NCI-H526 treated with DMSO at 0.1 percent for 48 hours (cell line): Measurements from ENCODE around the gene ACSM3.
A peak's percentile ranks its signal among the peaks of the same experiment; 100 is the strongest.
"Not testable (repeated sequence)": the region's sequence is repeated elsewhere in the genome, so short reads cannot be mapped to it uniquely, and the experiment has no call there.

Source experiments
- DNase-seq: peaks from one replicate; lab custom pipeline; 2025; lab: John Stamatoyannopoulos, UW

Gene ACSM3

DNA sequence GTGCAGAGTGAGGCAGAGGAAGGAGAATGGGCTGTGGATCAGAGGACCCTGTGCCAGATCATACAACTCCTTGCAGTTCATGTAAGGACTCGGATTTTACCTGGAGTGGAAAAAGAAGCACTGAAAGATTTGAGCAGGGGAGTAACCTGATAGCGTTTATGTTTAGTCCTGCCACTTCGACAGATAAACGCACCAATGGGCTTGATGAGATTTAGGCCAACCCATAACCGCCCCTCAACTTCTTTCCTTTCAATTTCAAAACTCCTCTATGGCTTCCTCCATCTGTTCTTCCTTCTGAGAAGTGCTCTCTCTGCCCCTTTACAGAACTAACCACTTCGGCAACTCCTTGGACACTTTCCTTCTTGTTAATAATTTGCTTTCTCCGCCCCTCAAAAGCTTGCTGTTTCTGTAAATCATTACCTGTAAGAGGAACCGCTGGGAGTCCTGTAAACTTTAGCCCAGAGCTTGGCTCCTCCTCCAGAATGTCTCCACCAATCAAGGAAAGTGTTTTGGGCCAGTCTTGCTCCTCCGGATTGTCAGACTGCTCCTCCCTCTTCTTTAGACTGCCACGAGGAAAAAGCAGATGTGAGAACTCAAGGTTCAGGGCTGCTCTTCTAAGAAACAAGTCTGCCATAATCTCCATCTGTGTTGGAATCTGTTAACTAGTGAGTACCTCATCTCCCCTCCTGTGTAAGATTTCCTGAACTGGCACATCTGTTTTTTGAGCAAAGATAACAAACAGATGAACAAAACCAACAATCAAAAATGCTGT lies at the start of gene ACSM3:
Gene ACSM3, plus strand, starts transcription at position 554 of the 772 bp plus-strand sequence. CDS start 6,021 bp downstream, outside the sequence.
- DNase-seq = no peak

DNA sequence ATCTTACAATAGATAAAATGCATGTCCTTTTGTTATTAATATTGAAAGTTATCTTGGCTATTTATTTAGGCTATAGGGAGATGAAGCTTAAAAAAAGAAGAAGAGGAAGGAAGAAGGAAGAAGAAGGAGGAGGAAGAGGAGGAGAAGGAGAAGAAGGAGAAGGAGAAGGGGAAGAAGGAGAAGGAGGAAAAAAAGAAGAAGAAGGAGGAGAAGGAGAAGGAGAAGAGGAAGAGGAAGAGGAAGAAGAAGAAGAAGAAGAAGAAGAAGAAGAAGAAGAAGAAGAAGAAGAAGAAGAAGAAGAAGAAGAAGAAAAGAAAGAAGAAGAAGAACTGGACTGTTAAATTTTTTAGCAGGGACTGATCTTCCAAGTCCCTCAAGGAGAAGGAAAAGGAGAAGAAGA lies 46.1 kb upstream of the ACSM3 start:
- DNase-seq = not testable (repeated sequence)

DNA sequence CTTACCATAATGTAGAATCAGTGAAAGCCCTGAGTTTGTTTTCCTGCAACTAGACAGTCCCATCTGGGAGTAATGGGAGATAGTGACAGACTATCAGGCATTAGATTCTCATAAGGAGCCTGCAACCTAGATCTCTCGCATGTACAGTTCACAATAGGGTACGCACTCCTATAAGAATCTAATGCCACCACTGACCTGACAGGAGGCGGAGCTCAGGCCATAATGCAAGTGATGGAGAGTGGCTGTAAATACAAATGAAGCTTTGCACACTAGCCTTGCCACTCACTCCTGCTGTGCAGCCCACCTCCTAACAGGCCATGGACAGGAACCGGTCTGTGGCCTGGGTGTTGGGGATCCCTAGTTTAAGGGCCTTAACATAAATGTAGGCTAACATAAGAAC lies 43.6 kb upstream of the ACSM3 start:
- DNase-seq = no peak

DNA sequence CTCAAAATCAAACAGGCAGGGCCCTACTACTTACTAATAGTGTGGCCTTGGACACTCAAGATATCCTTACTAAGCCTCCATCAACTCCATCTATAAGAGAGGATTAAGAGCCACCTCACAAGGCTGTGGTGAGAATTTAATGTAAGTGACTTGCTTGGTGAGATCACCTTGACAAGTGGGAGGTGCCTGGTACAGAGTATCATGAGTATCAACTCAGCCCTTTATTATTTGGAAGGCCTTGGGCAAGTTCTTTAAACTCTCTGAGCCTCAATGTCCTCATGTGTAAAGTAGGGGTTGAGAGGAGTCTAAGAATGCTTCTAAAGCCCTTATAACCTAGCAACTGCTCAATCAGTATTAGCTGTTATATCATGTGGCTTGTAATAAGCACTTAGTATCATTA lies 37.2 kb upstream of the ACSM3 start:
- no peak for DNase-seq

- DNase-seq = no peak
Observed at GRCh38 chr16:20727181-20727580, 36.6 kb upstream of the ACSM3 start.

DNA sequence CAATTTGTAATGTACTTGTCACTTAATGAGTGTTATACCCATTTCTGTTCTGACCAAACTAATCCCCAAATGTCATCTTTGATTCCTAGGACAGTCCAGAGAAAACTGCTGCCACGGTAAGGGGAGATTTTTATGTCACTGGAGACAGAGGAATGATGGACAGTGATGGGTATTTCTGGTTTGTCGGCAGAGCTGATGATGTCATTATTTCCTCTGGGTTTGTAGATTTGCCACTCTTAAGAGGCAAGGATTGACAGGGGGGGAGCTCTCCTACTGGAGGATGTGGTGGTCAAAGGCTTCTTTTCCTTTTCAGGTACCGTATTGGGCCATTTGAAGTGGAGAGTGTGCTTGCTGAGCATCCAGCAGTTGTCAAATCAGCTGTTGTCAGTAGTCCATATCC lies 34.7 kb upstream of the ACSM3 start:
- no peak for DNase-seq

DNA sequence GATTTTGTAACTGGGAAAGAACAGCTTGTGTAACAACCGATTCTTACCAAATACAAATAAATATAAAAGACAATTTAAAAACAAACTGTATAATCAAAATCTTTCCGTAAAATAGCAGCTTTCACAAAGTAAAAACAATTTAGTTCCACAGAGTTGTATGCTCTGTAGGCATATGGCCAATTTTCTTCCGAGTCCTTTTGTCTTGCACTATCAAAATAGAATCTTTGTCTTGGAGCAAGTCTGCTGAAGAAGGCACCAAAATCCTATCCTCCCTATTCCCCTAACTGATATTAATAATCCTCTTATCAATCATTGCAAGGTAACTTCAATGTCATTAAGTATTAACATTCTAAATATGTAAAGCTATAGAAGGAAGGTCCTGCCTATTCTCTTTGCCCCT lies 29.8 kb upstream of the ACSM3 start:
- no peak for DNase-seq

GRCh38 chr16:20734782-20735181 lies 29.0 kb upstream of the ACSM3 start:
- DNase-seq = no peak

GRCh38 chr16:20735490-20735889 lies 28.3 kb upstream of the ACSM3 start:
- no peak for DNase-seq

- DNase-seq = no peak
Observed at GRCh38 chr16:20740007-20740883, 23.6 kb upstream of the ACSM3 start.

GRCh38 chr16:20740901-20741521 lies 22.8 kb upstream of the ACSM3 start:
- DNase-seq = peak; percentile 51

DNA sequence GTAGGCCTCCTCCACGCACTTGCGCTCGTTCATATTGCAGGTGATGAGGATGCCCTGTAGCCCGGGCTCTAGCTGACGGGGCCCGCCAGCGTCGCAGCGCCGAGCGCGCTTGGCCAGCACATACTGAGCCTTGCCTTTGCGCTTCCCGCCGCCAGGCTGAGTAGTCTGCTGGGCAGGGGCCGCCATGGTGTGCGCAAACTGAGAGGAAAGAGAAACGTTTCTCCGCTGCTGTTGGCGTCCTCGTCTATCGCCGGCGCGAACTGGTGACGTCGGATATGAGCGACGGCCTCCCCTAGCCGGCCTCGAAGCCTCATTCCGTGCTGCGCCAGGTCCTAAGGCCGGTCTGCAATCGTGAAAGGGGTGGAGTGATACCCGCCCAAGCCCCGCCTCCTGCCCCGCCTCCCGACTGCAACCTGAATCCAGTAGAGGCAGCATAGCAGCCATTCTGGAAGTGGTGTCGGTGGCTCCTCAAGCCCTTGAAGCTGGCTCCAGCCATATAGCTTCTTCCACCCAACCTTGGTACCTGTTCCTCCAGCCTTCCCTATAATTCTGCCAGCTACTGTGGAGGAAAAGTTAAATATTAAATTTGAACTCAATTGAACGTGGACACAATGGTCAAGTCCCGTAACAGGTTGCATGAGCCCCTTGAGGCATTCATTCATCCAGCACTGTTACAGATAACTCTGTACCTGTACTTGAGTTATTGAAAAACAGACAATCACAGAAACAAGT lies 22.1 kb upstream of the ACSM3 start, which contains the start of gene THUMPD1:
Gene THUMPD1, minus strand, starts transcription at position 265 of the 732 bp plus-strand sequence. Its CDS starts 79 bp downstream, at position 186.
- DNase-seq = peak; percentile 85

GRCh38 chr16:20743591-20743990 lies 20.2 kb upstream of the ACSM3 start:
- no peak for DNase-seq

DNA sequence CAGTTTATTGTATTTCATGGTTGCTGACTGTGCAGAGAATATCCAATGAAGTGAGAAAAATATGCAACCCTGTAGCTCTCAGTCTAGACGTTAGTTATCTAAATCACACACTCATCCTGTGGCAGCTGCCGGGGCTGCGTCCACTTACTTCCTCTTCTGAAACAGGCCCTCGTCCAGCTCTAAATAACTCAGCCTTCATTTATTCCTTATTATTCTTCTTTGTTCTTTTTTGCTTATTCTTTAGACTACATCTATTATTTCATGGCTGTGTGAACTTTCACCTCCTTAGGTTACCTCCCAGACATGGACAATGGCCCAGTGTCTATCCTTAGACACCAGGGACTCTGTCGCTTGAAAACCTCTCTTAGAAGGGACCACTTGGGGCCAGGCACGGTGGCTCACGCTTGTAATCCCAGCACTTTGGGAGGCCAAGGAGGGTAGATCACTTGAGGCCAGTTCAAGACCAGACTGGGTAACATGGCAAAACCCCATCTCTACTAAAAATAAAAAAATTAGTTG lies 18.8 kb upstream of the ACSM3 start:
- no peak for DNase-seq

GRCh38 chr16:20746461-20746860 lies 17.4 kb upstream of the ACSM3 start:
- DNase-seq = no peak

DNA sequence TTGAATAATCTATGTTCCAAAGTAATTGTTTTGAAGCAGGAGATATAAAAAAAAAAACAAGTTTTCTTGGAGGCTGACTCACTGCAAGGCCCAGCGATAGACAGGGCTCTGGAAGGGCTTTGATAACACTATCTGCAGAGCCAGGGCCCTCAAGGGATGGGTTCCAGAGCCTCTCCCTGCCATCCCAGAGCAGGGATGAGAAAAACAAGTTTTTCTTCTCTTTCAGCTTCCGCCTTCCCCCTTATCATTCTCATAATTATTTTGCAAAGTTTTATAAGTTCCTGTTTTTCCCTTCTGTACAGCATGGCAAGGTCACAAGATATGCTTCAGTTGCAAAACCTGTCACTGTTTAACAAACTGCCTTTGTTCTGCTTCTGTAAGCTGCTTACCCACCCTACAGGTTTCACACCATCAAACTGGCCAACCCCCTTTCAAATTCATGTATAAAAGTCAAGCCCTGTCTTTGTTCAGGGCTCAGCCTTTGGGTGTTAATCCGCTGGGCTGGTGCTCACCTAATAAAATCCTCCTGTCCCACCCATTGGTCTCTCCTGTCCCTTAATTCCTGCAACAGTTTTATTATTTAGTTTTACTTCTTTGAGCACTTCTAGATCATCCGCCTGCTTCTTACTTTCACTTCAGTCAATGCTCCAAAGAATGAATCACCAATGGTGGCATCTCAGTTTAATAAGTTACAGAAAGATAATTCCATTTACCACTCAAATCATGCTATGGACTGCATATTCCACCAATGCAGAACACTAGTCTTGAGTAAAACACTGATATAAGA lies 16.6 kb upstream of the ACSM3 start:
- no peak for DNase-seq

DNA sequence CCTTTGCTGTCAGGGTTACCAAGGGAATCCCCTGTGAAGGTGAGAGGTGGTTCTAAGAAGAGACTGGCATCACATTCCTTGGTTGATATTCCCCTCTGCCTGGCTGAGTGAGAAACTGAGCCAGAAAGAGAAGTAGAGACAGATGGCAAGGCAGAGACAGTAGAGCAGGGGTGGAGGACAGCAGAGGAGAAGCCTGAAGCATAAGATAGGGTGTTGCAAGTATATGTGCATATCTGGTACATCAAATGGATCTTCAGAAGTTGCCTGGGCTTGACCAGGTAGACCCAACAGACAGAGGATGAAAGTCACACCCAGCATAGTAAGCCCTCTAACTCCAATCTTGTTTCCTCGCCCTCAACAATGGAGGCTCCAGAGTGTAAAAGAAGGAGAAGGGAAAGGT lies 14.3 kb upstream of the ACSM3 start:
- DNase-seq = no peak

DNA sequence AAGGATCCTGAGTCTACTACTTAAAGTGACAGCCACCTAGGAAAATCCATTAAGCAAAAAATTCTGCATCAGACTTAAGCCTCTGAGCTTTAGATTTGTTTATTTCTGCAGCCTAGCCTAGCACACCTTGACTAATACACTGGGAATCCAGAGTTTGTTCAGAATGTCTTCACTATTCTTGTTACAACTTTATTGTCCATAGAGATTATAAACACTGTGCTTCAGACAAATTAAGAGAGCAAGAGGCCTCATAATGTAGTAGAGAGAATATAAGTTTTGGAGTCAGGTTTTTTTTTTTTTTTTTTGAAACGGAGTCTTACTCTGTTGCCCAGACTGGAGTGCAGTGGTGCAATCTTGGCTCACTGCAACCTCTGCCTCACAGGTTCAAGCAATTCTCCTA lies 13.3 kb upstream of the ACSM3 start:
- no peak for DNase-seq

DNA sequence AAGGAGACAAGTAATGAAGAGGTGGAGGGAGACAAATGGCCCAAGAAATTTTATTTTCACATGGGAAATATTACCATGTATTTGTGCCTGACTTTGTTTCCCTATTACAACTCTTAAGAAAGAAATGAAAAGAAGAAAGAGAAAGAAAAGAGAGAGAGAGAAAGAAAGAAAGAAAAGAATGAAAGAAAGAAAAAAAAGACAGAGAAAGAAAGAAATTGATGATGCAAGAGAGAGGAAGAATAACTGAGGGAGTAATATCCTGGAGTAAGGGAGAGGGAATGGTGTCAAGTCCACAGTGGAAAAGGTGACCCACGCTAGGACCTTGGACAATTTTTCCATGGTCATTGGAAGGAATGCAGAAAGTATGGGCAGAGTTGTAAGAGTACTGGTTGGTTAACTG lies 10.1 kb upstream of the ACSM3 start:
- no peak for DNase-seq

DNA sequence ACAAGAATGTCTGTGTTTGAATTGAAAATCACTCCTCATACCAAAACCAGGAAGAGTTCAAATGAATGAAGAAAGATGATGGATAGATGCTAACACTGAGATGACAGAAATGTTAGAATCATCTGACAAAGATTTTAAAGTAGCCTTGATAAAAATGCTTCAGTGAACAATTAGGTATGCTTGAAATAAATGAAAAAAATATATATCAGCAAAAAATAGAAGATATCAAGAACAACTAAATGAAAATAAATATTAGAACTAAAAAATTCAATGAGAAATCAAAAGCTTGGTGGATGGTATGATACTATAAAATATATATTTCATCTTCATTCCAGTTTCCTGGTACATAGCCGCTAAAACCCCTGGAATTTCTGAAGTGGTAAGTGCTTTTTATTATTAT lies 8.6 kb upstream of the ACSM3 start:
- no peak for DNase-seq

- not testable (repeated sequence) for DNase-seq
Observed at GRCh38 chr16:20755799-20756198, 8.0 kb upstream of the ACSM3 start.
